ENCODE data around the gene NPAS1.

Gene NPAS1

DNA sequence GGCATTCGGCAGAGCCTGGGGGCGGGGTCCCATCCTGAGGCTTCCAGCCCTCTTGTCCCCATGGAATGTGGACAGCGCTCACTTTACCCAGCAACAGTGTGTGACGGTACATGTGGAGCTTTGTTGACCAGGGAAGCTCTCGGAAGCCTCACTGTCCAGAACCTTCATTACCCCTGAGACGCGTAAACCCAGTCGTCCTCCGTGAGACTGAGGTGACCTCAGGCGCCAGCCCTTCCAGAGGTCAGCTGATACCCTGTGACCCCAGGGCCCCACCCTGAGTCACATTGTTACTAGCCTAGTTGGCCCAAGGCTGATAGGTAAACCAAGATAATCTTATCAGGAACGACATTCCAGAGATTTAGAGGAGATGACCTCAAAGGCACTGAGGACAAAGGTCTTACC lies 39.0 kb downstream of the NPAS1 start:
- TF ChIP-seq, protein P1, sequence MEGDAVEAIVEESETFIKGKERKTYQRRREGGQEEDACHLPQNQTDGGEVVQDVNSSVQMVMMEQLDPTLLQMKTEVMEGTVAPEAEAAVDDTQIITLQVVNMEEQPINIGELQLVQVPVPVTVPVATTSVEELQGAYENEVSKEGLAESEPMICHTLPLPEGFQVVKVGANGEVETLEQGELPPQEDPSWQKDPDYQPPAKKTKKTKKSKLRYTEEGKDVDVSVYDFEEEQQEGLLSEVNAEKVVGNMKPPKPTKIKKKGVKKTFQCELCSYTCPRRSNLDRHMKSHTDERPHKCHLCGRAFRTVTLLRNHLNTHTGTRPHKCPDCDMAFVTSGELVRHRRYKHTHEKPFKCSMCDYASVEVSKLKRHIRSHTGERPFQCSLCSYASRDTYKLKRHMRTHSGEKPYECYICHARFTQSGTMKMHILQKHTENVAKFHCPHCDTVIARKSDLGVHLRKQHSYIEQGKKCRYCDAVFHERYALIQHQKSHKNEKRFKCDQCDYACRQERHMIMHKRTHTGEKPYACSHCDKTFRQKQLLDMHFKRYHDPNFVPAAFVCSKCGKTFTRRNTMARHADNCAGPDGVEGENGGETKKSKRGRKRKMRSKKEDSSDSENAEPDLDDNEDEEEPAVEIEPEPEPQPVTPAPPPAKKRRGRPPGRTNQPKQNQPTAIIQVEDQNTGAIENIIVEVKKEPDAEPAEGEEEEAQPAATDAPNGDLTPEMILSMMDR (IDR thresholded peaks at IDR 0.05), result no peak
- no peak for DNase-seq (ENCODE audit: low spot score)
- Histone ChIP-seq H3K4me3 (no peak overlapping the region), H3K27ac (no peak overlapping the region)

- no peak for DNase-seq (ENCODE audit: low spot score)
- TF ChIP-seq, protein P1 (IDR thresholded peaks at IDR 0.05), result no peak
Observed at GRCh38 chr19:47063874-47064273, 44.2 kb downstream of the NPAS1 start.

GRCh38 chr19:47065242-47065641 lies 45.6 kb downstream of the NPAS1 start:
- H3K4me3 ChIP-seq, result no peak overlapping the region
- TF ChIP-seq, protein P1 (IDR thresholded peaks at IDR 0.05), result no peak
- DNase-seq (ENCODE audit: low spot score), result no peak

More at GRCh38 chr19:47063874-47064273, 44.2 kb downstream of the NPAS1 start:
- Histone ChIP-seq H3K27ac (no peak overlapping the region), H3K4me3 (no peak overlapping the region)

GRCh38 chr19:47066376-47067214 lies 47.0 kb downstream of the NPAS1 start:
- TF ChIP-seq, protein P1 (IDR thresholded peaks at IDR 0.05), result no peak
- DNase-seq (ENCODE audit: low spot score), result no peak
- no peak overlapping the region for H3K4me3 ChIP-seq
- no peak overlapping the region for H3K27ac ChIP-seq

More at GRCh38 chr19:47065242-47065641, 45.6 kb downstream of the NPAS1 start:
- H3K27ac ChIP-seq, result no peak overlapping the region

DNA sequence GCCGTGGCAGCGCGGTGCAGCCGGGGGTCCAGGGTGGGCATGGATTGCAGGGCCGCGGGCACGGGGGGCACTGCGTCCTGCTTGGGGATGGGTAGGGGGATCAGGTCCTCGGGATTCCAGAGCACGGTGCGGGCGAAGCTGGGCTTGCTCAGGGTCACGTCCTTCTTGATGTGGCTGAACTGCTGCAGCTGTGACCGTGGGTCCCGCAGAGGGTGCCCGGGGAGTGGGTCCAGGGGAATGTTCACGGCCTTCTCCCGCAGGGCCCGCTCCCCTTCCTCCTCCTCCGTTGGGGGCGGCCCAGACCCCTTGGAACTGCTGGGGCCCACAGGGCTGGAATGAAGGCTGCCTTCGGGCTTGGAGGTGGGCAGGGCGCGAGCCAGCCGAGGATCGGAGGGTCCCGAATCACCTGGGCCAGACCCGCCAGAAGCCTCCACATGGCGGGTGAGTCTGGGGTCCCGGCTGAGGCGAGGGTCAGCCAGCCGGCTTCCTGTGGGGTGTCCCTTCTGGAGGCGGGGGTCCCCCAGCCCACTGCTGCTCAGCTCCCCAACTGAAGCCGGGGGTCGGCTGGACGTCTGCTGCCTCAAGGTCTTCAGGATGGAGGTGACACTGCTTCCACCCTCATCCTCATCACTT lies 47.7 kb downstream of the NPAS1 start:
- TF ChIP-seq, protein P1 (IDR thresholded peaks at IDR 0.05), result no peak
- no peak for DNase-seq (ENCODE audit: low spot score)
- Histone ChIP-seq H3K4me3 (no peak overlapping the region), H3K27ac (no peak overlapping the region)

DNA sequence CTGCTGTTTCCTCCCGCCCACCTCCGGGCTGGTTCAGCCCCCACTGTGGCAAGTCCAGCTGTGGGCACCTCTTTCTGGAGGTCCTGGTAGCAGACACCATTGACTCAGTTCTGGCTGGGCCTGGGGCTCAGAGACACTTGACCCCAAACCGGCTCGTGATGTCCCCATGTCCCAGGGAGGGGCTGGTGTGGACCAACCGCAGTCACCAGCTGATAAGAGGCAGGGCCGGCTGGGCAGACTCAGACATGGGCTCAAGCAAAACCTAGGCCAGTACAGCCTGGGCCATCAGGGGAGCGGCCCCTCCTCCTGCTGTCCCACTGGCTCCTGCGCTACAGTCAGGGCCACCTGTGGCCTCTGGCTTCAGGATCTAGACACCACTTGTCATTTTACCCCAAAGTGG lies 48.6 kb downstream of the NPAS1 start:
- no peak for DNase-seq (ENCODE audit: low spot score)
- no peak overlapping the region for H3K27ac ChIP-seq

More for the DNA sequence above, 48.6 kb downstream of the NPAS1 start:
- TF ChIP-seq, protein P1 (IDR thresholded peaks at IDR 0.05), result no peak
- no peak overlapping the region for H3K4me3 ChIP-seq
